MCF 10A (cell line): Measurements from ENCODE around the gene DUS1L. TPM values are rescaled to one million over a fixed set of nuclear protein-coding genes. Genes with fewer than 3 reads are reported as not detected.

Experiments
- BruUV-seq: library from RNA; stranded (reverse); fragments of 400-500 nt; replicated peaks from 2 replicates; lab custom pipeline; 2021; lab: Mats Ljungman, UMichigan
- CTCF ChIA-PET: fragments of 300-600 bp; sonication (Branson Sonifier 250); formaldehyde crosslinking; extraction: SDS; loops from one replicate; lab custom pipeline; 2021; ENCODE audit warnings: antibody characterized with exemption, inconsistent platforms; lab: Yijun Ruan, JAX
- POLR2A ChIA-PET: fragments of 300-600, 350-650 bp; sonication (Branson Sonifier 250); formaldehyde crosslinking; extraction: SDS; loops from one replicate; lab custom pipeline; 2020; ENCODE audit warnings: antibody characterized with exemption, inconsistent platforms; lab: Yijun Ruan, JAX
- DNase-seq: peaks from one replicate; pipeline ENCODE4 v3.0.0-alpha.2; 2018; ENCODE audit not compliant: unreplicated experiment
- H3K27ac Mint-ChIP-seq: one replicate; pipeline ENCODE4 v1.8.0; 2022; ENCODE audit warnings: mild to moderate bottlenecking, low read depth, mixed read lengths; ENCODE audit not compliant: unreplicated experiment
- H3K27me3 Mint-ChIP-seq: one replicate; pipeline ENCODE4 v1.8.0; 2022; ENCODE audit warnings: mixed read lengths; ENCODE audit not compliant: insufficient read depth, unreplicated experiment
- H3K36me3 Mint-ChIP-seq: one replicate; pipeline ENCODE4 v1.8.0; 2022; ENCODE audit warnings: mild to moderate bottlenecking, moderate library complexity, mixed read lengths; ENCODE audit not compliant: insufficient read depth, unreplicated experiment
- H3K4me1 Mint-ChIP-seq: one replicate; pipeline ENCODE4 v1.8.0; 2022; ENCODE audit warnings: mixed read lengths; ENCODE audit not compliant: insufficient read depth, unreplicated experiment
- H3K4me3 Mint-ChIP-seq: one replicate; pipeline ENCODE4 v1.8.0; 2022; ENCODE audit warnings: mild to moderate bottlenecking, moderate library complexity, mixed read lengths; ENCODE audit not compliant: unreplicated experiment
- H3K9me3 Mint-ChIP-seq: one replicate; pipeline ENCODE4 v1.8.0; 2022; ENCODE audit warnings: mixed read lengths; ENCODE audit not compliant: unreplicated experiment
- CTCF ChIP-seq: fragments of 200-600 bp; IDR thresholded peaks from one replicate; pipeline ENCODE4 v1.8.0; 2022; ENCODE audit warnings: antibody characterized with exemption, mild to moderate bottlenecking; ENCODE audit not compliant: unreplicated experiment
- intact Hi-C: fragments of 100-400 bp; cut with micrococcal nuclease; formaldehyde crosslinking; loops from 2 replicates; pipeline ENCODE4 v1.14.1; 2022
- total RNA-seq: library from RNA; stranded (reverse); gene quantifications from 2 replicates; pipeline ENCODE4 v1.2.3, GENCODE V29; 2022

DUS1L gene
- total RNA-seq, 1 experiment from 2014 or later: 116 TPM

DNA sequence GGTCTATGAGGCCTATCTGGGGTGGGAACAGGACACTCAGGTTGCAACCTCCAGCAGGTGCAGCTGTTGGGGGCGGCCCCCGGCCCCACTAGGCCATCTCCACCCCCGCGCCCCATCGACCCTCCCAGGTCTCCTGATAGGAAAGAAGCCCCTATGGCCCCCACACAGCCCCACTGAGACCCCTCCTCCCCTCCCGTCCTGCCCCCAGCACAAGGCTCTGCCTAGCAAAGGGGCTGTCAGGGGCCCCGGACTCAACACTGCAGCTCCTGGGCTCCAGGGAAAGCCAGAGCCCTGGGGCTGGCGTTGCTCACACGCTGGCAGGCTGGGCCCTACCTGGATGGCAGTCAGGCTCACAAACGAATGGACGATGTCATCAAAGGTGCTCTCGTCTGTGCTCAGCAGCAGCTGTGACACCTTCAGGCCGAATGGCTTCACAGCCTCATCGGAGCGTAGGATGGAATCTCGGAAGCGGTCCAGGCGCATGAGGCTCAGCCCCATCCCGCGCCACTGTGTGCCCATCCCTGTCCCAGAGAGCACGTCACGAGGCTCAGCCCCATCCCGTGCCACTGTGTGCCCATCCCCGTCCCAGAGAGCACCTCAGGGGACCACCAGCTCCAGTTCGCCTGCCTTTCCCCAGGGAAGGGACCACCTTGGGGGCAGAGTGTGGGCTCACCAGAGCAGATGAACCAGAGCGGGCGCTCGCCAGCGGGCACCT lies 25.1 kb upstream of the DUS1L start:
- no peaks in the 10 kb centered on the region for H3K27me3 Mint-ChIP-seq
- no peak overlapping the region for H3K4me3 Mint-ChIP-seq
- DNase-seq: no peak
- H3K36me3 Mint-ChIP-seq: peaks cover 86% of the 10 kb centered on the region
- ChIA-PET CTCF (no interaction called here), POLR2A (no interaction called here)
- H3K4me1 Mint-ChIP-seq: no peaks in the 10 kb centered on the region
- no peak overlapping the region for H3K27ac Mint-ChIP-seq
- TF ChIP-seq CTCF: no peak
- BruUV-seq: no TSS peak
- H3K9me3 Mint-ChIP-seq: no peaks in the 10 kb centered on the region
- intact Hi-C loops: loop anchor here (10.0 kb wide), 1 partner anchor 56 kb away; the partner anchor contains the start of genes DCXR and RAC3

GRCh38 chr17:82089723-82090548 lies 24.3 kb upstream of the DUS1L start:
- Mint-ChIP-seq H3K27ac (no peak overlapping the region), H3K27me3 (no peaks in the 10 kb centered on the region), H3K4me1 (no peaks in the 10 kb centered on the region), H3K4me3 (no peak overlapping the region), H3K36me3 (peaks cover 85% of the 10 kb centered on the region), H3K9me3 (no peaks in the 10 kb centered on the region)
- BruUV-seq: no TSS peak
- no peak for TF ChIP-seq CTCF
- DNase-seq: no peak
- ChIA-PET POLR2A (interaction anchor here (1.3 kb wide), 1 partner anchor 10 kb away, joined by 6 read pairs; no protein-coding TSS in a partner anchor), CTCF (interaction anchor here (0.7 kb wide), 1 partner anchor 130 kb away, joined by 3 read pairs; no protein-coding TSS in a partner anchor)
- intact Hi-C loops: loop anchor here (10.0 kb wide), 1 partner anchor 55 kb away; the partner anchor contains the start of genes DCXR and RAC3

DNA sequence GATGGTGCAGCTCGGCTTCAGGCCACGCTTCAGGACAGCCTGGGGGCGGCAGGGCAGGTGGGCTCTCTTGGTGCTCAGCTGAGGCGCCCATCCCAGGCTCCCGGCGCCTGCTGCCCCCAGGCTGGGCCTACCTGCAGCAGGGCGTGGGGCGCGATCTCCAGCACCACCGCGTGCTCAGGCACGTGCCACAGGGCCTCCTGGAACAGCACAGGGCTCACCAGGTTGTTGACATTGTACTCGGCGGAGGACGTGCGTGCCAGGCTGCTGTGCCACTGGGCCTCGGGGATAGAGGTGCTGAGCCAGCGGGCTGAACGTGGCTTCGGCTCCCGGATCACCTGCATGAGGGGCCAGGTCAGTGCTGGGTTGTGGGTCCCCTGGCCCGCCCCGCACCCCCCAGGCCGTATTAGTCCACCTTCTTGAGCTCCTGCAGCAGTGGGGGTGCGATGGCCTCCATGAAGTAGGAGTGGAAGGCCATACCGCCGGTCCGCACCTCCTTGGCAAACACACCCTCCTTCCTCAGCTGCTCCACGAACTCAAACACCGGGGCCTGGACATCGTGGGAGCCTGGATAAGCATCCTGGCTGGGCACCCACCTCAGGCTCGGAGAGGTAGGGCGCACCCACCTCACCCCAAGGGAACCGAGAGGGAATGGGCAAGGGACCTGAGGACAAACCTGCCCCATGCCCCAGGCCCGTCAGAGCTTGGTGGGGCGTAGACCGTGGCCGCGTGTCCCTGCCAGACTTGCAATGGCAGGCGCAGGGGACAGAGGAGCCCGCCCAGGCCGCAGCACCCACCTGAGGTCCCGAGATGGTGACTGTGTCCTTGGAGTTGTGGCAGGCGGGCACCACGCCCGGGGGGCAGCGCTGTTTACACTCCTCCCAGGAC lies 23.5 kb upstream of the DUS1L start:
- ChIA-PET CTCF (interaction anchor here (0.7 kb wide), 2 partner anchors 16 to 130 kb away, joined by 3 read pairs; no protein-coding TSS in a partner anchor), POLR2A (interaction anchor here (1.3 kb wide), 1 partner anchor 9 kb away, joined by 6 read pairs; no protein-coding TSS in a partner anchor)
- H3K4me3 Mint-ChIP-seq: no peak overlapping the region
- no peaks in the 10 kb centered on the region for H3K4me1 Mint-ChIP-seq
- H3K9me3 Mint-ChIP-seq: no peaks in the 10 kb centered on the region
- H3K27me3 Mint-ChIP-seq: no peaks in the 10 kb centered on the region
- TSS peak; percentile 8 for BruUV-seq
- no peak overlapping the region for H3K27ac Mint-ChIP-seq
- DNase-seq: no peak
- TF ChIP-seq CTCF: no peak
- intact Hi-C loops: no loop called here
- peaks cover 83% of the 10 kb centered on the region for H3K36me3 Mint-ChIP-seq
